Uterus (tissue), 2 donors: ENCODE results near the gene HOOK1.

Source experiments
- CTCF ChIP-seq, 4 experiments: fragments of 200-600 bp in 2 of 4; fragments of 450-650 bp in 2 of 4; sonication (generic) in 2 of 4; IDR thresholded peaks; one replicate each; pipeline ENCODE4 v1.5.1; 2016 to 2019; ENCODE audit warnings: antibody characterized with exemption in 4 of 4, mild to moderate bottlenecking in 2 of 4, moderate library complexity in 1 of 4
- POLR2A ChIP-seq, 2 donors: fragments of 450-650 bp; IDR thresholded peaks; one replicate each; pipeline ENCODE4 v1.6.1; 2016; ENCODE audit warnings: antibody characterized with exemption in 2 of 2, mild to moderate bottlenecking in 1 of 2, moderate library complexity in 1 of 2

- TF ChIP-seq CTCF (IDR thresholded peaks at IDR 0.05): no peak
- TF ChIP-seq POLR2A (IDR thresholded peaks at IDR 0.05): no peak
Observed at GRCh38 chr1:59845091-59845490, 30.3 kb downstream of the HOOK1 start.
